Type B pancreatic cell (in vitro differentiated cells): ENCODE measurements around the gene GBP3. TPM values are rescaled to one million over a fixed set of nuclear protein-coding genes. Genes with fewer than 3 reads are reported as not detected.
"Not testable (repeated sequence)": the region's sequence is repeated elsewhere in the genome, so short reads cannot be mapped to it uniquely, and the experiment has no call there.

Experiments
- DNase-seq: peaks from one replicate; pipeline ENCODE4 v3.0.0; 2021; ENCODE audit warnings: mixed read lengths; ENCODE audit not compliant: unreplicated experiment; ENCODE audit errors: extremely low spot score
- H3K27ac Mint-ChIP-seq: 2 replicates; pipeline ENCODE4 v1.8.0; 2021; ENCODE audit warnings: mild to moderate bottlenecking, mixed read lengths
- H3K27me3 Mint-ChIP-seq: 2 replicates; pipeline ENCODE4 v1.8.0; 2021; ENCODE audit warnings: mixed read lengths
- H3K36me3 Mint-ChIP-seq: 2 replicates; pipeline ENCODE4 v1.8.0; 2021; ENCODE audit warnings: mixed read lengths
- H3K4me1 Mint-ChIP-seq: one replicate; pipeline ENCODE4 v1.8.0; 2021; ENCODE audit warnings: mixed read lengths; ENCODE audit not compliant: unreplicated experiment
- H3K4me3 Mint-ChIP-seq: 2 replicates; pipeline ENCODE4 v1.8.0; 2021; ENCODE audit warnings: mild to moderate bottlenecking, mixed read lengths
- H3K9me3 Mint-ChIP-seq: 2 replicates; pipeline ENCODE4 v1.8.0; 2021; ENCODE audit warnings: mixed read lengths
- total RNA-seq: library from RNA; stranded (reverse); gene quantifications from 2 replicates; pipeline ENCODE4 v1.2.1, GENCODE V29; 2021; ENCODE audit warnings: low replicate concordance
- TF ChIP-seq, protein P1 (sequence below): fragments of 200-600 bp; sonication (generic); conservative IDR thresholded peaks from 2 replicates; pipeline ENCODE4 v1.5.0; 2021; ENCODE audit warnings: antibody characterized with exemption, mild to moderate bottlenecking

GBP3 gene
- total RNA-seq, 1 donor from 2014 or later: 10.1 TPM

DNA sequence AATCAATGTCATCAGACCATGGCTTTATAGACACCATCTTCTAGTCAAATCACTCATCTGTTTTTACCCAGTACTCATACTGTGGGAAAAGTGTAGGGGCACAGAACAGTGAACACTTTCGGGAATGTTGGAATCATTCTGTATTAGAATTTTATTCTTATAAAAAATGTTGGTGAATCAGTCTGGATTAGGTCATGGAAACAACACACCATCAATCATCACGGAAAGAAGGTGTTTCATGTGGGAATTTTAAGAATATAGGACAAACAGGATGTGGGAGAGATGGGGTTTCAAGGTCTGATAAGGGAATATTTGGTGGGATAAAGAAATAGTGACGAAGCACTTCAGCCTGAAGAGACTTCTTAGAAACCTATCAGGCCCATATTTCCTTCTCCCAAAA is 25.1 kb upstream of the GBP3 start:
- DNase-seq: no peak
- Mint-ChIP-seq H3K27ac (no peak overlapping the region), H3K4me3 (no peak overlapping the region), H3K27me3 (no peaks in the 10 kb centered on the region), H3K4me1 (peaks cover 6% of the 10 kb centered on the region), H3K36me3 (peaks cover 4% of the 10 kb centered on the region), H3K9me3 (no peaks in the 10 kb centered on the region)
- TF ChIP-seq, protein P1, sequence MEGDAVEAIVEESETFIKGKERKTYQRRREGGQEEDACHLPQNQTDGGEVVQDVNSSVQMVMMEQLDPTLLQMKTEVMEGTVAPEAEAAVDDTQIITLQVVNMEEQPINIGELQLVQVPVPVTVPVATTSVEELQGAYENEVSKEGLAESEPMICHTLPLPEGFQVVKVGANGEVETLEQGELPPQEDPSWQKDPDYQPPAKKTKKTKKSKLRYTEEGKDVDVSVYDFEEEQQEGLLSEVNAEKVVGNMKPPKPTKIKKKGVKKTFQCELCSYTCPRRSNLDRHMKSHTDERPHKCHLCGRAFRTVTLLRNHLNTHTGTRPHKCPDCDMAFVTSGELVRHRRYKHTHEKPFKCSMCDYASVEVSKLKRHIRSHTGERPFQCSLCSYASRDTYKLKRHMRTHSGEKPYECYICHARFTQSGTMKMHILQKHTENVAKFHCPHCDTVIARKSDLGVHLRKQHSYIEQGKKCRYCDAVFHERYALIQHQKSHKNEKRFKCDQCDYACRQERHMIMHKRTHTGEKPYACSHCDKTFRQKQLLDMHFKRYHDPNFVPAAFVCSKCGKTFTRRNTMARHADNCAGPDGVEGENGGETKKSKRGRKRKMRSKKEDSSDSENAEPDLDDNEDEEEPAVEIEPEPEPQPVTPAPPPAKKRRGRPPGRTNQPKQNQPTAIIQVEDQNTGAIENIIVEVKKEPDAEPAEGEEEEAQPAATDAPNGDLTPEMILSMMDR: no peak

DNA sequence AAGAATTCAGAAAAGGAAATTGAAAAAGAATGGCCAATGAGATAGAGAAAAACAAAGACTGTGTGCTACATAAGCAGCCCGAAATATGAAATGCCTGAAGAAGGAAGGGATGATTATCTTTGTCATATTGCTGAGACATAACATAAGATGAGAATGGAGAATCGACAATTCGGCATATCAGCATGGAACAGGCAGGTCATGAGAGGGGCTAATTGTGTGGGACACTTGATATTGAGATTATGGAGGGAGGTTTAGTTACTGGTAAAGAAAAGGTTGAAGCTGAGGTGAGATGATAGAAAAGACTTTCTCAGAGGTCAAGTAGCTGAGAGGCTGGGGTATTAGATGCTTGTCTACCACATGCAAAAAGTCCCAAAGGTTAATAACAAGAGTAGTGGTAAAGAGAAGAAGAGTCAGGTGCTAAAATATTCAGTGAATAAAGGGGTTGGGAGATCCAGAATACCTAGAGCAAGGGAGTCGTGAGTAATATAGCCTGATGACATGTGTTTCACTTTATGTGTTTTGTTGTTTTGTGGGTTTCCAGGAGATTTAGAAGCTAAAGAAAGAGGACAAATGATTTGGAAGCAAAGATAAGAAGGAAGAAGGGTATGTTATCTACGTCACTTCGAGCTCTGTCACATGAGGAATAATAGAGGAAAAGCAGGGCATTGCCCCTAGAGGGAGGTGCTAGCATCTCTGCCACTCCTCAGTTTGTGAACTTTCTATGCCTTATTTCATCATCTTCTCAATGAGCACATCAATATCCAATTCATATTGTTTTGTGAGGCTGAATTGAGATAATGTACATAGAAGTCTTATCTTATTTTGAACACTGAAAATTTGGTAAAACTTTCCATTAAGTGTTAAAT is 23.9 kb upstream of the GBP3 start:
- H3K4me3 Mint-ChIP-seq, H3K36me3 Mint-ChIP-seq, H3K27me3 Mint-ChIP-seq, H3K4me1 Mint-ChIP-seq, H3K9me3 Mint-ChIP-seq, H3K27ac Mint-ChIP-seq, DNase-seq: not testable (repeated sequence)

DNA sequence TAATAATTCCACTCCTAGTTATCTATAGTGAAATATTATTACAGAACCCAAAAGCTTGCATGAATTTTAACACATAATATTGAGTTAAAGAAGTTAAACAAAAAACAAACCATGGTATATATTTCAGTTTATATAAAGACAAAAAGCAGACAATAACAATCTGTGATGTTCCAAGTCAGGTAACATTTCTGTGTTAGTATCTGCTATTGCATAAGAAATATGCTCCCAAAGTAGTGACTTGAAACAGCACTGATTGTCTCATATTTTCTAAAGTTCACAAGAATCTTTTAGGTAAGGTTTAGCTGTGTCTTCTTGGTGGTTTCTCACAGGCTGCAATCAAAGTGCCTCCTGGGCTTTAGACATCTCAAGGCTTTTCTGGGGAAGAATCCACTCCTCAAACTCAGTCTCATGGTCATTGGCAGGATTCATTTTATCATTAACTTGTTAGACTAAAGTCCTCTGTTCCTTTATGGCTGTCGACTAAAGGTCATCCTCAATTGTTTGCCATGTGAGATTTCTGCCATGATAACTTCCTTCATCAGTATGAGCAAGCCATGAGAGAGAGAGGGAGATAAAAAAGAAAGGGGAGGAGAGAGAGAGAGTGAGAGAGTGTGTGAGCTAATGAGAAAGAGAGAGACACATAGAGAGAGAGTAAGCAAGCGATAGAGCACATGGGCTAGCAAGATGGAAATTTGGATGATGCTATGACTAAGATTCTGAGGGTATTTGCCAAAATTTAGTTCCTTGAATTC is 22.5 kb upstream of the GBP3 start:
- Mint-ChIP-seq H3K27me3 (no peaks in the 10 kb centered on the region), H3K4me3 (no peak overlapping the region), H3K4me1 (peaks cover 3% of the 10 kb centered on the region), H3K27ac (no peak overlapping the region), H3K9me3 (no peaks in the 10 kb centered on the region), H3K36me3 (peaks cover 3% of the 10 kb centered on the region)
- TF ChIP-seq, protein P1: no peak
- DNase-seq: no peak

DNA sequence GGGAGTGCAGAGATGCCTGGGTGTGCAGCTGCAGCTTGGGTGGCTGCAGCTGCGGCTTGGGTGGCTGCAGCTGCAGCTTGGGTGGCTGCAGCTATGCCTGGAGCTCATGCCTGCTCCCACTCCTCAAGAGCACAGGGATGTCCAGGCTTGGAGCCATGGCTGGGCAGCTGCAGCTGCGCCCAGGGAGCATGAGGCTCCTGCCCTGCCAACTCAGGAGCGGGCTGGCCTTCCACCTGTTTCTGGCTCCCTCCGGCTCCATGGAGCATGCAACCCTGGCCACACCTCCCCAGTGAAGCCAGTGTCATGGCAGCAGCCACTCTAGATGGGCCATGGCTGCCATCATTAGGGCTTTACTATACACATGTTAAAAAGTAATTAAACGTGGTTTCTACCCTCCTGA is 21.3 kb upstream of the GBP3 start:
- no peak for DNase-seq
- H3K4me3 Mint-ChIP-seq: no peak overlapping the region
- no peaks in the 10 kb centered on the region for H3K27me3 Mint-ChIP-seq
- TF ChIP-seq, protein P1: no peak
- H3K36me3 Mint-ChIP-seq: no peaks in the 10 kb centered on the region
- H3K27ac Mint-ChIP-seq: no peak overlapping the region
- H3K4me1 Mint-ChIP-seq: no peaks in the 10 kb centered on the region
- H3K9me3 Mint-ChIP-seq: no peaks in the 10 kb centered on the region

DNA sequence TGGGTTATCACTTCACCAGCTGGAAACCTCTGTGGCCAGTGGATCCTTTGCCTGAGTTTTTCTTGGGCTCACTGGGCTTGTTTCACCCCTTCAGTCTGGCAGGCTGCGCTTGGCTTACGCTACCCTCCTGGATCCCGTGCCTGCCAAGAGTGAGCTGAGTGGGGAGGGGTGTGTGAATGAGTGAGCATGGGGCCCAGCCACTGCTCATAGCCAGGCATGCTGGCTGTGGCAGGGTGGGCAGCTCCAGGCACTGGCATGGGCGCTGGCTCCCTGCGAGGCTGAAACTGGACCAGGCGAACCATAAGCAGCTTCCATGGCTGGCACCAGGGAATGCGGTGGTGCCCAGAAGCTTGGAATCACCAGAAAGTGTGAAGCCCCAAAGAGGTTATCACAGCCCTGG is 19.8 kb upstream of the GBP3 start:
- Mint-ChIP-seq H3K4me1 (no peaks in the 10 kb centered on the region), H3K27ac (no peak overlapping the region), H3K4me3 (no peak overlapping the region), H3K9me3 (no peaks in the 10 kb centered on the region), H3K27me3 (no peaks in the 10 kb centered on the region), H3K36me3 (no peaks in the 10 kb centered on the region)
- TF ChIP-seq, protein P1: no peak
- DNase-seq: no peak

DNA sequence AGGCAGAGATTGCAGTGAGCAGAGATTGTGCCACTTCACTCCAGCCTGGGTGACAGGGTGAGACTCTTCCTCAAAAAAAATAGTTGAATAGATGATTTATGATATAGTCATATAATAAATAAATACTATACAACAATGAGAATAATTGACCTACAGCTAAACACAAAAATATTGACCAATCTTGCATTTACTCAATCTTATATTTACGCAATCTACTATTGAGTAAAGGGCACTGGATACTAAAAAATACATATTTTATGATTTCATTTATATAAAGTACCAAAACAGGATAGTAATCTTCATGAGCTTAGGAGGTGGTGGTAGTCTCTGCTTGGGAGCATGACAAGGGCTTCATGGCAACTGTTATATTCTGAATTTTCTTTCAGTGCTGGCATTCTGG is 19.1 kb upstream of the GBP3 start:
- no peaks in the 10 kb centered on the region for H3K27me3 Mint-ChIP-seq
- no peak overlapping the region for H3K4me3 Mint-ChIP-seq
- DNase-seq: no peak
- H3K9me3 Mint-ChIP-seq: no peaks in the 10 kb centered on the region
- H3K27ac Mint-ChIP-seq: no peak overlapping the region
- TF ChIP-seq, protein P1: no peak
- no peaks in the 10 kb centered on the region for H3K4me1 Mint-ChIP-seq
- H3K36me3 Mint-ChIP-seq: no peaks in the 10 kb centered on the region
